Measurements from ENCODE around the gene TIMP3.

TIMP3 gene

DNA sequence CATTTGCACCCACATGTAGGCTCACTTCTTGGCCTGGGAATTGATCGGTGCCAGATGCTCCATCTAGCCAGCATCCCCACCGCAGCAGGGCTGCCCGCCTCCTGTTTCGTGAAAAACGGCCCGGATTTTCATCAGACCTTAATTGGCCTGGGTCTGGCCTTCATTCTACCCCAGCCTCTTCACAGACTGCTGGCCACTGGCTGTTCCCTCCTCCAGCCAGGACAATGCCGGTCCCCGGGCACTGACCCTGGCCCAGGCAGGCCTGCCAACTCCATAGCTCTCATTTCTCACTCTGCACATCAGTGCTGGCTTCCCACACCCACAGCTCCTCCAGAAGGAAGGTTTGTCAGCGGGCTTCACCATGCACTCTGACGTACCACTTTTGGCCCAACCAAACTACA lies 27.9 kb downstream of the TIMP3 start:
- no peak for DNase-seq (ENCODE audit: low spot score)

GRCh38 chr22:32830473-32830872 lies 29.0 kb downstream of the TIMP3 start:
- no peak for DNase-seq (ENCODE audit: low spot score)

GRCh38 chr22:32830957-32831356 lies 29.5 kb downstream of the TIMP3 start:
- DNase-seq (ENCODE audit: low spot score), result no peak

DNA sequence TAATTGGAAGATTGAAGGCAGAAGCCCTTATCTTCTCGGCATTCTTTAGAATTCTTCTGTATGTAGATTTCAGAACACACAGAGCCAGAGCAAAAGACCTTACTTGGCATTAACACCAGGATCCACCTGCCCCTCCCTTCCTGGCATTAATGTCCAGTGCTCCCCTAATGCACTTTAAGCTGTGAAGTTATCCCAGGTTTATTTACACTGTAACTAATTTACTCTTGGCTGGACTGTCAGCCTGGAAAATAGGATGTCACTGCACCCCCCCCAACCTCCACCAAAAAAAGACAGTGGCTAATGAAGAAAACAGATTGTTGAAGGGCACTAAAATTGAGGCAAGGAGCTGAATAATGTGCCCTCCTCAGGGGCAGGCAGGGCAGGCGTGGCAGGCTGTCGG lies 30.1 kb downstream of the TIMP3 start:
- no peak for DNase-seq (ENCODE audit: low spot score)

DNA sequence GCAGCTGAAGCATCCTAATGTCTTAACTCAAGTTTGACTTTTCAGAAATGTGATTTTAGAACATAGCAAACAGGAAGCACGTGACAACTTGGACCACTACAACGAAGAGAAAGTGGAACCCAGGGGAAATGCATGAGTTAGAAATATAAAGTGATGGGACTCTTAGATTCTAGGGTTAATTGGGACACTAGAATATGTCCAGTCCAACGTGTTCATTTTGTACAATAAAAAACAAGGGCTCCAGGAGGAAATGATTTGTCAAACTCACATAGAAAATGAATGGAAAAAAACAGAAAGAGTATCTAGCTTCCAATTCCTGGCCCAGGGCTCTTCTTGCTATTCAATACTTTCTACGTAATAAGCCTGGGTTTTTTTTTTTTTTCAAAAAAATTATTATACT lies 30.7 kb downstream of the TIMP3 start:
- no peak for DNase-seq (ENCODE audit: low spot score)

DNA sequence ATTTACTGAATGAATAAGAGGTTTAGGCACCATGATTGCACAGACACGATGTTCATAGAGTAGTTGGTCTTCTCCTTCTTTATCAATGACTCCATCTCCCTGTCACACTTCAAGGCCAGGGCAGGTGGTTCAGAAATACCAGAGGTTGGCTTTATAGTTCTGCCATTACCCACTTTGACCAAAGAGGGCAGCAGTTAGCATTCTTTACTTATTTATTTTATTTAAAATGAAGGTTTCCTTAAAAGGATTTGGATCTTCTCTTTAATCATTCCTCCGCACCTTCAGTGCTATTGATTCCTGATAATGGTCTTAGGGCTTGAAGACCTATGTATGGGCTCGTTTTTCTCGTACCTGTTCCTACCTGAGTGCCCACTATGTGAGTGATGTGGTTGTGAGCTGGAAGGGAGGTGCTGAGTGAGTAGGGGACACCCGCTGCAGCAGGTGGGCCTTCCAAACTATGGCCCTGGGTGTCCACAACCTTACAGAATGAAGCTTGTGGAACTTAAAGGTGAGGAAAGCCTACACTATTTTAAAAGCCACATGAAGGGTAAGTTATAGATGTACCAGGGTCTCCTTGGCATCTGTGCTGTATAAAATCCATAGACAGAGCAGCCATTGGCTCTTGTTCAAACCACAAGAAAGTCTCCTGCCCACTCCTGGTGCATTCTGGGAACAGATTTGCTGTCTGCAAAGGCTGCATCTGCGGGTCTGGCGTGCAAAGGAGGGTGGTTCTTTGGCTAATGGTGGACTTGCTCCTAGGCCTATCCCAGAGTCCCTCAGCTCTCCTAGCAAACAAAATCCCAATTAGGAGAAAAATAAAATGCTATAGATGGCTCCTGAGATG lies 35.0 kb downstream of the TIMP3 start:
- DNase-seq (ENCODE audit: low spot score), result no peak

- no peak for DNase-seq (ENCODE audit: low spot score)
Observed at GRCh38 chr22:32837142-32837541, 35.6 kb downstream of the TIMP3 start.

DNA sequence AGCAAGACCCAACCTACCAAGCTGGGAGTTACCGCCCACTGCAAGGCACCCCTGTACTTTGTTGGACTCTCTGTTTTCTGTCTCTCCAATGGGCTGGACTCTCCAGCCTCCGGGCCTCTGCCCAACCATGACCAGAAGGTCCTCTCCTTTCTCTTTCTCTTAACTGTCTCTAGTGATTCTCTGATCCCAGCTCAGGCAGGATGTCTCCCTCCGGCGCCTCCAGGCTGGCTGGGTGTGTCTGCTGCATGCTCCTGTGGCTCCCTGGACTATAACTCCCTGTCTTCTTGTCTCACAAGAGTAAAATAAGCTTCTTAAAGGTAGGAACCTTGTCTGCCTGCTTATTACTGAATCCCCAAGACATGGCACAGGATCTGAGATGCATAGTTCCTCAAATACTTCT lies 36.3 kb downstream of the TIMP3 start:
- DNase-seq (ENCODE audit: low spot score), result no peak

- peak; percentile 78 for DNase-seq (ENCODE audit: low spot score)
Observed at GRCh38 chr22:32839831-32840584, 38.5 kb downstream of the TIMP3 start.

GRCh38 chr22:32841175-32841574 lies 39.7 kb downstream of the TIMP3 start:
- no peak for DNase-seq (ENCODE audit: low spot score)

GRCh38 chr22:32842486-32842885 lies 41.0 kb downstream of the TIMP3 start:
- no peak for DNase-seq (ENCODE audit: low spot score)

DNA sequence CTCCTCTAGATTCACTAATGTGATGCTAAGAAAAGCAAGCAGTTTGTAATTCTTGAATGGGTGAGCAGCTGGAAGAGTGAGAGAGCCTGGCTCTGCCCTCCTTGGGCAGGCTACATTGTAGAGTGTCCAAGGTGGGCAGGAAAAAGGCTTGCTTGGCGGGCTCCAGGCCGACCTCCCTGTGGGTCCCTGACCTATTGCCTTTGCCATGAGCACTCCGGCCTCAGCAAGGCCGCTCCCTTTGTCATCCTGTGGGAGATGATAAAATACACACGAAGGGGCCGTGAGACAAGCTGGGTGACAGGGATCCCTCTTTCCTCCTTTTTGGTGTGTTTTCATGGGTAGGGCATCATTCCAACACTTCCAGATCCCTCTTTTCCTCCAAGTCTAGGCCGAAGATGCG lies 41.8 kb downstream of the TIMP3 start:
- no peak for DNase-seq (ENCODE audit: low spot score)

GRCh38 chr22:32844251-32844650 lies 42.7 kb downstream of the TIMP3 start:
- DNase-seq (ENCODE audit: low spot score), result no peak

DNA sequence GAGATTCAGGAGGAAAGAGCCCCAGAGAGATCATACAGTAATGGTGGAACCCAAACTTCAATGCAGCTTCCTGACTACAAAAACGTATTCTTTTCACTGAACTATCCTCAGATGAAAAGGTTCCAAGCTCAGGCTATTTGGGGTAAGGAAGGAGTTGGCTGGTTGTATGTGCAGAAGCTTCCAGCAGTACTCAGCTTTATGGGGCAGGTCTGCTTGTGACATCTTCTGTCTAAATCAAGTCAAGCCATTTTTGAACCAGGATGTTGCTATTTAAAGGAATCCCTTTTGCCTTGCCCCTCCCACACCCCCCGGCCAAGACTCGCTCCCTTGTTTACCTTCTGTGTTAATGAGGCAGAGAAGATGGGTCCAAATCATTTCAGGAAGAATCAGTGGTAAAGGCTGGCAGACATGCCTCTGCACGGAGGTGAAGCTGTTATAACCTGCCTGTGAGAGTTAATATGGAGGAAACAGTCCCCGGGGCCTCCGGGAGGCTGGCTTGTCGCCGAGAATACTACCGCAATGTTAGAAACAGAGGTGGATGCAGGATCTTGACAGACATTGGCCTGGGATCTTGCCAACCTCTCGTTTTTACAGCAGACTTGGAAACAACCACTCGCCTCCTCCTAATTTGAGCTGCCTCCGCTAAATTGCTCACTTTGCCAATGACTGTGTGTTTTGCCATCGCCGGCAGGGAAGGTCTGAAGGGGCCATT lies 45.4 kb downstream of the TIMP3 start:
- no peak for DNase-seq (ENCODE audit: low spot score)

GRCh38 chr22:32848226-32848625 lies 46.7 kb downstream of the TIMP3 start:
- DNase-seq (ENCODE audit: low spot score), result no peak

DNA sequence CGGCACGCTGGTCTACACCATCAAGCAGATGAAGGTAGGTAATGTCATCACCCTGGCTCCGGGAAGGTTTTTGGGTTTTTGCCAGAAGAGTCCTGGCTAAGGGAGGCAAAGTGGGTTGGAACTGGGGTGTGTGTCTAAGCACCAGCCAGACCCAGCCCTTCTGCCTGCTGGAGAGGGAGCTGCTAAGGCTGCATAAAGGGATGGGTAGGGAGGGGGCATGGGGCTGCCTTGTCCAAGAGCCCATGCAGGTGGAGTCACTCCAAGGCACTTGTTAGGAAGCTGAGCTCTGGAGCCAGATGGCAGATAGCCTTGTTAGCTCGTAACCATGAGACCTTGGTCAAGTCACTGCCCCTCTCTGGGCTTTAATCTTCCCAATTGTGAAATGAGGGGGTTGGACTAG lies 48.0 kb downstream of the TIMP3 start:
- DNase-seq (ENCODE audit: low spot score), result no peak

- DNase-seq (ENCODE audit: low spot score), result no peak
Observed at GRCh38 chr22:32850157-32850556, 48.7 kb downstream of the TIMP3 start.

DNA sequence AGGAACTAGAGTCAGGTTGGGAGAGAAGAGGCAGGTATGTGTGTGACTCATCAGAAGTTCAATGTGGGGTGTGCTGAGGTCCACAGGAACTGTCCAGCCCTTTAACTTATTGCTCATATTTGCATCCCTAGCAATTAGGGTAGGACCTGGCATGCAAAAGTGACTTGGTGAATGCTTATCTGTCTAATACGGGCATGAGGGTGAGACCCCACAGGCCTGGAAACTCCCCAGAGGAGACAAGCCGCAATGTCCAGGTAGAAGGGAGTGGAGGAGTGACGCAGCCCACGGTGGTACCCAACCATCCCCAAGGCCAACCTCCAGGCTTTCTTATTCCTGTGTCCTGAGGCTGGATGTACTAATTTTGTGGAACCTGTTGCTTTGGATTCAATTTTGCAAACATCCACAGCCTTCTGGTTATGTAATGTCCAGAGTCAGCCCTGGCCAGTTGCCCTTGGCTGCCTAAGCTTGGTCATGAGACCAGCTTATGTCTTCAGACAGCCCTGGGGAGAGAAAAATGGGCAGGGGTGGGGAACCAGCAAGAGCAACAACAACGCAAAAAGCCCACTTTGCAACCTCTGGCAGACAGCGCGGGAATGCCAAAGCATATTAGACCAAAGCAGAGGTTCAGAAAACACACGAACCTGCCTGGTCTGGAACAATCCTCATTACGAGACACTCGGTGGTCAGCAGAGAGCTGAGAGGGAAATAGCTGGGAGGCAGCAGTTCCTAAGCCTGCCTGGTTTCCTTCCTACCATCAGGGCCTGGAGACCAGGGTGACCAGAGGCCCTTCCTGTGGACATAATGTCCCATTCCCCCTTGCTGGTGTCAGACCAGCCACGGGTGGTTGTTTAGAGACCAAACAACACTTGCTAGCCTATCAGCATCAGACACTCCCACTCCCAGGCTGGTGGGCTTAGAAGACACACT lies 49.3 kb downstream of the TIMP3 start:
- no peak for DNase-seq (ENCODE audit: low spot score)

GRCh38 chr22:32852395-32853251 lies 51.1 kb downstream of the TIMP3 start:
- no peak for DNase-seq (ENCODE audit: low spot score)

GRCh38 chr22:32853662-32854061 lies 52.2 kb downstream of the TIMP3 start:
- DNase-seq (ENCODE audit: low spot score), result no peak

DNA sequence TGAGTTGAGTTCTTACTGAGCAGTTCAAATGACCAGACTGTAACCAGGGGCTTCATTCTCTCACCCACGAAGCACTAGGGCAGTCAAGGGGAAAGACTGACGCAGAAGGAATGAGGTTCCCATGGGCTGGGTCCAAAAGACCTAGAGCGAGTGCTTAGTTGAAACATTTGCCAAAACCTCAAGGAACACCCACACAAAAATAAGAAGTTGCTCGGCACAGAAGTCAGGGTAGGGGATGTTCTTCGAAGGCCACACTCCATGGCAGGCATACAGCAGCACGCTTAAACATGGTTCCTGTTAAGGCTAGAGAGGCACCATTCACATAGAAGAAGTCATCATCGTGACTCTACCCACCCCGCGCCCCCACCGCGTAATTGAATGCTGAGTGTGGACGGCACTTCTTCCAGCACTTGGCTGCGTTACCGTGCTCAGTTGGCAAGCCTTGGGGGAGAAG lies 52.9 kb downstream of the TIMP3 start:
- DNase-seq (ENCODE audit: low spot score), result no peak

Data from left forelimb (tissue), 1 donor.